AG09309 (cell line): ENCODE data around the gene C9orf57.

ENCODE experiments used
- DNase-seq: peaks from one replicate; pipeline ENCODE4 v3.0.0-alpha.2; 2010; ENCODE audit warnings: low read depth
- H3K4me3 ChIP-seq: 2 replicates; pipeline ENCODE4 v1.5.1; 2011; ENCODE audit warnings: mild to moderate bottlenecking, low read depth, low read length, moderate library complexity; ENCODE audit not compliant: control insufficient read depth
- TF ChIP-seq, protein P1 (sequence below): IDR thresholded peaks from 2 replicates; pipeline ENCODE4 v1.5.1; 2011; ENCODE audit warnings: mild to moderate bottlenecking, low read depth, low read length, inconsistent platforms; ENCODE audit not compliant: insufficient read depth, control insufficient read depth; ENCODE audit errors: missing control alignments

The C9orf57 gene

DNA sequence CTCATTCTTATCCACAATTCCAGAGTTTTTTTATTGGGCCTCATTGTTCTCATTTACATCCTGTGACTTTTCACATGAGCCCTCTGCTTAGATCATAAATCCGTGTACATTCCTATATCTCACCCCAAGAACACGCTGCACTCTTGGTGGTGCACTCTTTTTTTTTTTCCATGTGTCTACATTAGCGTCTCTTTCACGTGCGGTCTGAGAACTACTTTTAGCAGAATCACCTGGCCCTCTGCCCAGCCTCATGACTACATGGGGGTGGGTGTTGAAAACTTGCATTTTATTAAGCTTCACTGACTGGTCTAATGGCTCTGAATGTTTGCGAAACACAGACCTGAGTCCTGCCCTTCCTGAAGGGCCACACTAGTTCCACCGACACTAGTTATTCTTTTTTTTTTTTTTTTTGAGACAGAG, 18.6 kb downstream of the C9orf57 start:
- H3K4me3 ChIP-seq: no peak overlapping the region
- DNase-seq: peak; percentile 81
- TF ChIP-seq, protein P1, sequence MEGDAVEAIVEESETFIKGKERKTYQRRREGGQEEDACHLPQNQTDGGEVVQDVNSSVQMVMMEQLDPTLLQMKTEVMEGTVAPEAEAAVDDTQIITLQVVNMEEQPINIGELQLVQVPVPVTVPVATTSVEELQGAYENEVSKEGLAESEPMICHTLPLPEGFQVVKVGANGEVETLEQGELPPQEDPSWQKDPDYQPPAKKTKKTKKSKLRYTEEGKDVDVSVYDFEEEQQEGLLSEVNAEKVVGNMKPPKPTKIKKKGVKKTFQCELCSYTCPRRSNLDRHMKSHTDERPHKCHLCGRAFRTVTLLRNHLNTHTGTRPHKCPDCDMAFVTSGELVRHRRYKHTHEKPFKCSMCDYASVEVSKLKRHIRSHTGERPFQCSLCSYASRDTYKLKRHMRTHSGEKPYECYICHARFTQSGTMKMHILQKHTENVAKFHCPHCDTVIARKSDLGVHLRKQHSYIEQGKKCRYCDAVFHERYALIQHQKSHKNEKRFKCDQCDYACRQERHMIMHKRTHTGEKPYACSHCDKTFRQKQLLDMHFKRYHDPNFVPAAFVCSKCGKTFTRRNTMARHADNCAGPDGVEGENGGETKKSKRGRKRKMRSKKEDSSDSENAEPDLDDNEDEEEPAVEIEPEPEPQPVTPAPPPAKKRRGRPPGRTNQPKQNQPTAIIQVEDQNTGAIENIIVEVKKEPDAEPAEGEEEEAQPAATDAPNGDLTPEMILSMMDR: no peak

DNA sequence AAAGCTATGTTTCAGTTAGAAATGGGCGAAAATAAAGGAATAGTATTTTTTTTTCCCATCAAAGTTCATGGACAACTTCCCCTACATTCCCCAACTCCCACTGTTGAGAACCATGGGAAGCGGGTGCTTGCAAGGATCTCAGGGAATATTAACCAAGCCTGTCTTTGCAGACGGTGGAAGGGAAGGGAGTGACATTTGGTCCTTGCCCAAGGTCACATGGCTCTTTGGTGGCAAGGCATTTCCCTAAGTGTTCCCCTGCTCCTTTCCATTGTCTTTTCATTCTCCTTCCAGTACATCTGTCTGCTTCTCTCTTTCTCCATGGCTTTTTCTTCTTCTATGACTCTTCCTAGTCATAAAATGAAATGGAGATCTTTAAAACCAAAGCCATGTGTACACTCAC, 19.0 kb downstream of the C9orf57 start:
- no peak for DNase-seq
- H3K4me3 ChIP-seq: no peak overlapping the region
- TF ChIP-seq, protein P1: no peak

DNA sequence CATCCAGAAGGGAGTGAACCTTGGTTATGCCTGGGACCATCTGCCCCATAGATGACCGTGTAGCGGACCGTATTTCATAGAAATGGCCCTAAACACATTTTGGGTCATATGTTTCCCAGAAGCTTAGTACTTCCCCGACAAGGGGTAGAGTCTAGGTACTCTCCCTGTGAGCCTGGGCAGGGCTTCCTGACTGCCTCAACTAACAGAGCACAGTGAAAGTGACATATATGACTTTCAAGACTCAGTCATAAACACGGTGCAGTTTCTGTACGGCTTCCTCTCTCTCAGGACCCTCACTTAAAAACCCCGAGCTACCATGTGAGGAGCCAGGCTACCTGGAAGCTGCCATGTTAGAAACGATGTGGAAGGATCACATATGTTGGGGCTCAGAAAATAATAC, 20.9 kb downstream of the C9orf57 start:
- TF ChIP-seq, protein P1: no peak
- no peak for DNase-seq
- no peak overlapping the region for H3K4me3 ChIP-seq

DNA sequence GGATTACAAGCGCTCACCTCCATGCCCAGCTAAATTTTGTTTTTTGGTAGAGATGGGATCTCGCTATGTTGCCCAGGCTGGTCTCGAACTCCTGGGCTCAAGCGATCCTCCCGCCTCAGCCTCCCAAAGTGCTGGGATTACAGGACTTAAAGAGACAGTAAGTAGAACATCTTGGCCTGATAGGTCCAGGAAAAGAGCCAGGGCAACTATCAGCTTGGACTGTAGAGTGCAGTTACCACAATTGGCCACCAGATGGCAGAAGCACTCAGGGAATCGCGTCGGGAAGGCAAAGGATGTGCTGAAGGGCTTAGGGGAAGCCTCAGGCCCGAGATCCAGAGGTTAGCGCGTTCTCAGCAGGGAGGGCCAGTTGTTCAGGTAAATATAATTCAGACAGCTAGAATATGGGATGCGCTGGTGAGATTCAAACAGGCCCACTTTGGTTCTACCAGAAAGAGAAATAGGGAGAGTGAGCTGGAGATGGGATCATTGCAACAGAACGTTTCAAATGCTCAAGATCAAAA, 21.5 kb downstream of the C9orf57 start:
- DNase-seq: peak; percentile 34
- no peak overlapping the region for H3K4me3 ChIP-seq
- TF ChIP-seq, protein P1: peak; percentile 95

DNA sequence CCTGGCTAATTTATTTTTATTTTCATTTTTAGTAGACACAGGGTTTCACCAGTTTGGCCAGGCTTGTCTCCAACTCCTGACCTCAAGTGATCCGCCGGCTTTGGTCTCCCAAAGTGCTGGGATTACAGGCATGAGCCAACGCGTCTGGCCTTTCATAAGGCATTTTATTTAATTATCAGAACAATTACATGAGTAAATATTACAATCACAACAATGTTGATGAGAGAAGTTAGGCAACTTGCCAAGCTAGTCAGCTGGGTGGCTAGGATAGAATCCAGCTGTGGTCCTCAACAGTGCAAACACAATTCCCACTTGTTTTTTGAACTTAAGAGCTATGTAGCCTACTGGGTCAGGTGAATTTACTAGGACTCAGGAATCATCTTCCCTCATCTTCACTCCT, 22.0 kb downstream of the C9orf57 start:
- DNase-seq: no peak

DNA sequence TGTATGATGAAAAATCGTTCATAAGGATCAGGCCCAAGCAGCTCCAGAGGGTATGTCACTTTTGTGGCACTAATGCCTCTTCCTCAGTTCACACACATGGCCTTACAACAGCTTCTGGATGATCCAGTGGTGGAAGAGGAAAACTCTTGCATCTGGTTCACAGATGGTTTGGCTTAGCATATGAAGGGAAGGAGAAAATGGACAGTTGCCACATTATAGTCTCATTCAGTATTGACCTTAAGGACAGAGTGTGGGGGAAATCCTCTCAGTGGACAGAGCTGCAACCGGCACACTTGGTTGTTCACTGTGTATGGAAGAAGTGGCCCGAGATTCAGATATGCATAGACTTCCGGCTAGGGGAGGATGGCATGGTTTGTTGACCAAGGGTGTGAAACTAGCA, 22.8 kb downstream of the C9orf57 start:
- no peak overlapping the region for H3K4me3 ChIP-seq
- TF ChIP-seq, protein P1: no peak
- DNase-seq: no peak

More for the DNA sequence above, 22.0 kb downstream of the C9orf57 start:
- TF ChIP-seq, protein P1: no peak
- H3K4me3 ChIP-seq: no peak overlapping the region

DNA sequence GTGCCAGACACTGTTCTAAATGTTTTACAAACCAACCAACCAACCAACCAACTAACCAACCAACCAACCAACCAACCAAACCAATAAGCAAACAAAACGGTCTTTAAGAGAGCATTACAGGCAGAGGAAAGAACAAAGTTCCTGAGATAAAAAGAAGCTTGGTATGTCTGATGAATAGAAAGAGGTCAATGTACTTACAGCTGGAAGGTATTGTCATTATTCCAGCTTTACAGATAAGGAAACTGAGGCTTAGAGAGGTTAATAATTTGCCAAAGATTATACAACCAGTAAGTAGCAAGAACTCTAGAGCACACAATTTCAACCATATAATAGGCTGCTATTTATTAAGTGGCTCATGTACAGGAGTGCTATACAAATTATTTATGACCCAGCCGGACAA, 29.6 kb downstream of the C9orf57 start:
- H3K4me3 ChIP-seq: no peak overlapping the region
- no peak for DNase-seq
- TF ChIP-seq, protein P1: no peak
